HCT116 (cell line): ENCODE data around the gene TMPRSS9. TPM values are rescaled to one million over a fixed set of nuclear protein-coding genes. Genes with fewer than 3 reads are reported as not detected.

Experiments
- ATAC-seq: fragments of 200-7000 bp; cut with Tn5 transposase; 2 replicates; pipeline ENCODE4 v1.9.1; 2020; ENCODE audit warnings: mild to moderate bottlenecking, moderate library complexity
- BruUV-seq: library from RNA; stranded (reverse); fragments of 400-500 nt; replicated peaks from 2 replicates; lab custom pipeline; 2021; lab: Mats Ljungman, UMichigan
- CTCF ChIA-PET: fragments of 300-600 bp; sonication (Branson Sonifier 250); formaldehyde crosslinking; loops from one replicate; lab custom pipeline; 2021; ENCODE audit warnings: antibody characterized with exemption; lab: Charles Lee
- POLR2A ChIA-PET: fragments of 300-600, 350-600 bp; sonication (Branson Sonifier 250); formaldehyde crosslinking; loops from one replicate; lab custom pipeline; 2021; ENCODE audit warnings: antibody characterized with exemption; lab: Charles Lee
- RAD21 ChIA-PET, 2 experiments: fragments of 300-600 bp; sonication (Branson Sonifier 250); formaldehyde crosslinking; loops; one replicate each; lab custom pipeline; 2023; ENCODE audit warnings: low total read pairs in 2 of 2; ENCODE audit not compliant: uncharacterized antibody in 2 of 2, unreplicated experiment in 2 of 2, low non-redundant PET in 1 of 2; lab: Charles Lee
- DNase-seq: peaks from one replicate; pipeline ENCODE4 v3.0.0-alpha.2; 2010; ENCODE audit warnings: low read depth, low spot score
- H2AFZ ChIP-seq: fragments of 200-600 bp; shearing (Covaris generic), sonication (generic); 2 replicates; pipeline ENCODE4 v1.6.1; 2017; ENCODE audit warnings: low read depth, mixed run types, mixed read lengths, antibody characterized with exemption, low read length; ENCODE audit not compliant: poor library complexity, severe bottlenecking
- H3K27ac ChIP-seq: 2 replicates; pipeline ENCODE4 v1.5.1; 2012; ENCODE audit warnings: low read depth, low read length
- H3K27me3 ChIP-seq: fragments of 200-600 bp; sonication (generic); 2 replicates; pipeline ENCODE4 v1.6.1; 2016; ENCODE audit warnings: mixed run types, low read length, mixed read lengths; ENCODE audit not compliant: insufficient read depth
- H3K36me3 ChIP-seq, 2 experiments: fragments of 200-500 bp in 1 of 2; fragments of 200-600 bp in 1 of 2; sonication (Bioruptor generic) in 1 of 2; sonication (generic) in 1 of 2; 2 replicates each; pipeline versions ENCODE4 v1.5.1 to v1.6.1; 2014 to 2016; ENCODE audit warnings: low read length in 2 of 2, inconsistent platforms in 1 of 2, mixed read lengths in 1 of 2, mixed run types in 1 of 2; ENCODE audit not compliant: insufficient read depth in 2 of 2, control insufficient read depth in 1 of 2
- H3K4me1 ChIP-seq, 2 experiments: fragments of 200-600 bp in 1 of 2; sonication (generic) in 1 of 2; 2 replicates each; pipeline versions ENCODE4 v1.5.1 to v1.6.1; 2012 to 2017; ENCODE audit warnings: low read length in 2 of 2, inconsistent platforms in 1 of 2, mild to moderate bottlenecking in 1 of 2, mixed read lengths in 1 of 2, mixed run types in 1 of 2, moderate library complexity in 1 of 2; ENCODE audit not compliant: insufficient read depth in 2 of 2, control insufficient read depth in 1 of 2
- H3K4me2 ChIP-seq: fragments of 200-600 bp; sonication (generic); 2 replicates; pipeline ENCODE4 v1.6.1; 2017; ENCODE audit warnings: mixed run types, low read length, mixed read lengths
- H3K4me3 ChIP-seq, 2 experiments: fragments of 200-600 bp in 1 of 2; sonication (generic) in 1 of 2; replicated peaks in 1 of 2; 2 replicates each; pipeline ENCODE4 v1.5.1; 2011 to 2016; ENCODE audit warnings: low read length in 2 of 2, control low read depth in 1 of 2, low read depth in 1 of 2, mild to moderate bottlenecking in 1 of 2, mixed read lengths in 1 of 2, mixed run types in 1 of 2
- H3K79me2 ChIP-seq: fragments of 200-600 bp; sonication (generic); 2 replicates; pipeline ENCODE4 v1.6.1; 2017; ENCODE audit warnings: mild to moderate bottlenecking, mixed run types, low read length, moderate library complexity, mixed read lengths; ENCODE audit not compliant: insufficient read depth
- H3K9ac ChIP-seq: fragments of 200-600 bp; sonication (generic); 2 replicates; pipeline ENCODE4 v1.6.1; 2016; ENCODE audit warnings: low read length, mixed read lengths
- H3K9me2 ChIP-seq: fragments of 200-600 bp; sonication (generic), shearing (Covaris generic); 2 replicates; pipeline ENCODE4 v1.6.1; 2017; ENCODE audit warnings: mixed run types, mild to moderate bottlenecking, moderate library complexity; ENCODE audit not compliant: insufficient read depth
- H3K9me3 ChIP-seq, 2 experiments: fragments of 200-500 bp in 1 of 2; fragments of 200-600 bp in 1 of 2; sonication (Bioruptor generic) in 1 of 2; sonication (generic) in 1 of 2; 2 replicates each; pipeline ENCODE4 v1.6.1; 2014 to 2017; ENCODE audit warnings: low read length in 2 of 2, mixed read lengths in 2 of 2, inconsistent platforms in 1 of 2, low read depth in 1 of 2, mild to moderate bottlenecking in 1 of 2, mixed run types in 1 of 2, moderate library complexity in 1 of 2; ENCODE audit not compliant: control insufficient read depth in 1 of 2, insufficient read depth in 1 of 2
- H4K20me1 ChIP-seq: fragments of 200-600 bp; sonication (generic), shearing (Covaris generic); 2 replicates; pipeline ENCODE4 v1.6.1; 2017; ENCODE audit warnings: mixed run types, mild to moderate bottlenecking, moderate library complexity; ENCODE audit not compliant: insufficient read depth
- ATF3 ChIP-seq: IDR thresholded peaks from 2 replicates; pipeline ENCODE4 v1.6.1; 2012
- CBX3 ChIP-seq: IDR thresholded peaks from 2 replicates; pipeline ENCODE4 v1.6.1; 2012; ENCODE audit warnings: low read depth
- CEBPB ChIP-seq: IDR thresholded peaks from 2 replicates; pipeline ENCODE4 v1.6.1; 2012; ENCODE audit warnings: low read depth
- CTCF ChIP-seq, 3 experiments: fragments of 200-600 bp in 1 of 3; sonication (generic) in 1 of 3; IDR thresholded peaks in 2 of 3; conservative IDR thresholded peaks in 1 of 3; 2 replicates each; pipeline ENCODE4 v1.5.1; 2012 to 2017; ENCODE audit warnings: low read depth in 2 of 3, low read length in 2 of 3, antibody characterized with exemption in 1 of 3, borderline replicate concordance in 1 of 3, control low read depth in 1 of 3, mild to moderate bottlenecking in 1 of 3, mixed read lengths in 1 of 3, mixed run types in 1 of 3, moderate library complexity in 1 of 3; ENCODE audit not compliant: insufficient read depth in 1 of 3
- EGR1 ChIP-seq: IDR thresholded peaks from 2 replicates; pipeline ENCODE4 v1.6.1; 2012; ENCODE audit warnings: low read depth
- ELF1 ChIP-seq: IDR thresholded peaks from 2 replicates; pipeline ENCODE4 v1.6.1; 2012; ENCODE audit warnings: low read depth, borderline replicate concordance
- EZH2 ChIP-seq: fragments of 200-600 bp; sonication (generic); IDR thresholded peaks from 2 replicates; pipeline ENCODE4 v1.6.1; 2017; ENCODE audit warnings: antibody characterized with exemption, mixed run types
- EZH2phosphoT487 ChIP-seq: fragments of 200-600 bp; IDR thresholded peaks from 2 replicates; pipeline ENCODE4 v1.6.1; 2018; ENCODE audit warnings: antibody characterized with exemption, borderline replicate concordance
- JUND ChIP-seq: IDR thresholded peaks from 2 replicates; pipeline ENCODE4 v1.6.1; 2012
- MAX ChIP-seq: IDR thresholded peaks from 2 replicates; pipeline ENCODE4 v1.6.1; 2012
- POLR2A ChIP-seq: IDR thresholded peaks from 2 replicates; pipeline ENCODE4 v1.7.0; 2011; ENCODE audit warnings: borderline replicate concordance; ENCODE audit not compliant: insufficient read depth, insufficient read length; ENCODE audit errors: extremely low read depth
- POLR2AphosphoS5 ChIP-seq: IDR thresholded peaks from 2 replicates; pipeline ENCODE4 v1.6.1; 2011; ENCODE audit warnings: mild to moderate bottlenecking, low read depth, low read length, moderate library complexity
- RAD21 ChIP-seq: IDR thresholded peaks from 2 replicates; pipeline ENCODE4 v1.6.1; 2012; ENCODE audit warnings: low read depth, mild to moderate bottlenecking
- SIN3A ChIP-seq: IDR thresholded peaks from 2 replicates; pipeline ENCODE4 v1.6.1; 2012; ENCODE audit warnings: low read depth
- SP1 ChIP-seq: IDR thresholded peaks from 2 replicates; pipeline ENCODE4 v1.6.1; 2012; ENCODE audit warnings: low read depth
- TCF7L2 ChIP-seq: IDR thresholded peaks from 2 replicates; pipeline ENCODE4 v1.7.0; 2011; ENCODE audit warnings: borderline replicate concordance, inconsistent platforms; ENCODE audit not compliant: insufficient read depth, insufficient read length; ENCODE audit errors: extremely low read depth
- YY1 ChIP-seq: IDR thresholded peaks from 2 replicates; pipeline ENCODE4 v1.6.1; 2011; ENCODE audit warnings: low read length, low read depth, moderate library complexity, mild to moderate bottlenecking; ENCODE audit not compliant: insufficient replicate concordance; ENCODE audit errors: extremely low read depth
- ZBTB33 ChIP-seq: IDR thresholded peaks from 2 replicates; pipeline ENCODE4 v1.6.1; 2011; ENCODE audit warnings: mild to moderate bottlenecking, low read length, moderate library complexity; ENCODE audit not compliant: insufficient replicate concordance; ENCODE audit errors: extremely low read depth
- ZFX ChIP-seq: fragments of 450-650 bp; IDR thresholded peaks from 2 replicates; pipeline ENCODE4 v1.6.1; 2017
- intact Hi-C: fragments of 100-400 bp; cut with micrococcal nuclease; formaldehyde crosslinking; loops from 2 replicates; pipeline ENCODE4 v1.10.0; 2022
- total RNA-seq: library from RNA; stranded (reverse); gene quantifications from one replicate; pipeline ENCODE4 v1.2.1, GENCODE V29; 2021; ENCODE audit not compliant: unreplicated experiment

Gene TMPRSS9
- total RNA-seq, 1 experiment from 2014 or later, result not detected

GRCh38 chr19:2339644-2340310, 20.3 kb upstream of the TMPRSS9 start:
- H3K4me1 ChIP-seq, result no peaks in the 10 kb centered on the region
- H3K27me3 ChIP-seq, result no peaks in the 10 kb centered on the region
- no peak overlapping the region for H3K4me2 ChIP-seq
- no peaks in the 10 kb centered on the region for H3K9me2 ChIP-seq
- intact Hi-C loops, result no loop called here
- peaks cover 22% of the 10 kb centered on the region; the same call in 1 of the 2 replicates for H3K79me2 ChIP-seq
- no peak overlapping the region for H2AFZ ChIP-seq
- TF ChIP-seq SP1 (no peak), POLR2A (no peak), JUND (no peak), EZH2phosphoT487 (no peak), CEBPB (no peak), TCF7L2 (no peak), CBX3 (no peak), ATF3 (no peak), RAD21 (no peak), EZH2 (no peak), POLR2AphosphoS5 (no peak), YY1 (no peak), EGR1 (no peak), ZBTB33 (no peak), CTCF (IDR thresholded peaks at IDR 0.05 in 2 of 3, conservative IDR thresholded peaks at IDR 0.05 in 1 of 3; ENCODE audit: borderline replicate concordance in 1 of 3, insufficient read depth in 1 of 3, low read depth in 2 of 3, low read length in 2 of 3) (no peak), ZFX (no peak), MAX (no peak), ELF1 (no peak), SIN3A (no peak)
- TF ChIP-seq, all 23 proteins: peak for 0
- no peak overlapping the region for H3K4me3 ChIP-seq
- BruUV-seq, result no TSS peak
- H3K9ac ChIP-seq, result no peak overlapping the region
- ATAC-seq (no peak), DNase-seq (no peak)
- ChIA-PET POLR2A (no interaction called here), RAD21 (no interaction called here), CTCF (no interaction called here)
- H3K27ac ChIP-seq, result no peak overlapping the region
- peaks cover 0 to 11% of the 10 kb centered on the region in 2 experiments; a peak in 1 of 4 replicates for H3K9me3 ChIP-seq
- H4K20me1 ChIP-seq, result no peaks in the 10 kb centered on the region; the same call in 1 of the 2 replicates
- H3K36me3 ChIP-seq, result no peaks in the 10 kb centered on the region
